ENCODE measurements around the gene BHLHE23.

The BHLHE23 gene

GRCh38 chr20:63000958-63001357 lies 5.8 kb downstream of the BHLHE23 start:
- no peak overlapping the region for H3K4me3 ChIP-seq (ENCODE audit: low read length)
- DNase-seq (ENCODE audit: low read depth): no peak
- TF ChIP-seq CTCF (conservative IDR thresholded peaks at IDR 0.05; ENCODE audit: low read length): no peak

DNA sequence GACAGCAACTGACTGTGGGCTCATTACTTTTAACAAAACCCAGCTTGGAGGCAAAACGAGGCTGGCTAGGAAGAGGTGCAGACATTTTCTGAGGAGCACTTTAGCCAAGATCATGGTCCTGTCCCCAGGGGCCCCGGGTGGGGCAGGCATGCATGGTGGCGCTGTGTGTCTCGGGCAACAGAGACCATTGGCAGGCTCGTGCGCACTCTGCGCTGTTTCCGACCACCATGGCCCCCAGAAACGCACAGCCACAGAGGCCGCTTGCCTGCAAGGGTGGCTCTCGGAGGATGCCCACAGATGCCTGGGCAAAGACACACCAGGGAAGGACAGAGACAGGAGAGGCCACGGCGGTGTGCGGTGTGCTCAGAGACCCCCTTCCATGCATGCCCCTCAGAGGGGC lies 6.7 kb downstream of the BHLHE23 start:
- TF ChIP-seq CTCF (conservative IDR thresholded peaks at IDR 0.05; ENCODE audit: low read length): no peak
- no peak overlapping the region for H3K4me3 ChIP-seq (ENCODE audit: low read length)
- DNase-seq (ENCODE audit: low read depth): no peak

DNA sequence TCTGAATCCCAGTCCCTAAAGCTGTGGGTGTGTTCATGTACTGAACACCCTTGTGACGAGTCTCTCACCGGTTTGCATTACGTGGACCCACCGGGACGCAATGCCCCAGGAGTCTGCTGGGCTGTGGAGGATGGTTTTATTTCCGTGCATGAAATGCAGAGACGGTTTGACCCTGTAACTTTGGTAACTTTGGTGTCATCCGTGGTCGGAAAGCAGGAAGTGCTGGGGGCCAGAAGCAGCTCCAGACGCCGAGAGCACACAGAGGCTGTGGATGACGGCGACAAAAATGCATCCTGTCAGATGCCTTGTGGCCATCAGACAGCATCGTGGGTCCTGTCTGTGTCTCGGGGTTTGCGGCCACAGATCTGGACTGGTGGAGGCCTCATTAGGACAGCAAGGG lies 7.2 kb downstream of the BHLHE23 start:
- no peak for DNase-seq (ENCODE audit: low read depth)
- no peak for TF ChIP-seq CTCF (conservative IDR thresholded peaks at IDR 0.05; ENCODE audit: low read length)
- no peak overlapping the region for H3K4me3 ChIP-seq (ENCODE audit: low read length)

DNA sequence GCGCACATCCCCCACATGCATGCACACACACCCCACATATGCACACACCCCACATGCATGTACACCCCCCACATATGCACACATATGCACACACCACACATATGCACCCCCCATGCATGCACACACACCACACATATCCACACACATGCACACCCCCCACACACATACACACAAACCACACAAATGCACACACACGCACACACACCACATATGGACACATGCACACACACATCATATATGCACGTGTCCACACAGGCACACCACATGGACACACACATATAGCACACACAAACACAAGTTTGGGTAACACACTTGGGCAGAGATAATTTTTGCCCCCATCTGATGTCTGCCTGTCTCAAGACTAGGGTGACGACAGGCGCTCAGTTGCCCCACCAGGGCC lies 8.3 kb downstream of the BHLHE23 start:
- no peak for DNase-seq (ENCODE audit: low read depth)
- TF ChIP-seq CTCF (conservative IDR thresholded peaks at IDR 0.05; ENCODE audit: low read length): no peak

DNA sequence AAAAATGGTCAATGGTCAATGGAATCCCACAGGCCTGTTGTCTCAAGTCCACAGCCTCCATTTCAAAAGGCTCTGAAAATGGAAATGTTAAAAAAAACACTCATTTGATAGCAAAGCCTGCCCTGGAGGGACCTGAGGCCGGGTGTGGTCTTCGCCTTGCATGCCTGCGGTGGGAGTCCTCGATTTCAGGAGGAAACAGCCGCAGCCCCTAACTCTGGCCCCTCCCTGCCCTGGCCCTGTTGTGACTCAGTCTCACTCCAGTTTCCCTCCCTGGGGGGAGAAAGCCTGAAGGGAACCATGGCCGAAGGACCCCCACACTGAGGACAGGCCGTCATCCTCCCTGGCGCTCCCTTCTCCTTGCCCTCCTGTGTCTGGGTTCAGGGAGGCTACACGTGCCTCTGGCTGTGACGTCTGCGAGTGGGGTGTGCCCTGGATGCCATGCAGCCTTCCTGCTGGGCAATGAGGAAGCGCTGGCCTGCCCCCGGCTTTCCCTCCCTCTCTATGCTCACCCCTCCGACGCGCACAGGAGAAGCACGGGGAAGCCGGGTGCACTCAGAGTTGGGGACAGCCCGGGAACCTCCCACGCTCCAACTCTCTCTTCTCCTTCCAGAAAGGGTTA lies 9.2 kb downstream of the BHLHE23 start:
- no peak for TF ChIP-seq CTCF (conservative IDR thresholded peaks at IDR 0.05; ENCODE audit: low read length)
- no peak for DNase-seq (ENCODE audit: low read depth)
- H3K4me3 ChIP-seq (ENCODE audit: low read length): no peak overlapping the region

More for the DNA sequence above, 8.3 kb downstream of the BHLHE23 start:
- no peak overlapping the region for H3K4me3 ChIP-seq (ENCODE audit: low read length)

DNA sequence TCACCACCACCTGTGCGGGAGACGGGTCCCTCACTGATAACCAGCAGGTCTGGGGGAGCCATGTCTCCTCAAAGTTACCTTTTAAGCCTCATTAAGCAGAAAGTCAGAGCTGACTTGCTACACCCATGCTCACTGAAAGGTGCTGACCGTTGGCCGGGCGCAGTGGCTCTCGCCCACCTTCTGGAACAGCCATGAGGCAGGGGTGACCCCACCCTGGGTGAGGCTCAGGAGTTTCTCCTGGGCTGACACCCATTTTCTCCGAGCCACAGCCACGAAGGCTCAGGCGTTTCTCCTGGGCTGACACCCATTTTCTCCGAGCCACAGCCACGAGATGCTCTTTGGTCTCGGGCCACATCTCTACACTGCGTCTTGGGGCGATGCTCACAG lies 10.2 kb downstream of the BHLHE23 start:
- no peak for TF ChIP-seq CTCF (conservative IDR thresholded peaks at IDR 0.05; ENCODE audit: low read length)
- no peak for DNase-seq (ENCODE audit: low read depth)
- no peak overlapping the region for H3K4me3 ChIP-seq (ENCODE audit: low read length)

- no peak for TF ChIP-seq CTCF (conservative IDR thresholded peaks at IDR 0.05; ENCODE audit: low read length)
- H3K4me3 ChIP-seq (ENCODE audit: low read length): no peak overlapping the region
- no peak for DNase-seq (ENCODE audit: low read depth)
Measured at GRCh38 chr20:62995898-62996595, 10.7 kb downstream of the BHLHE23 start.

All from AG10803 (cell line).